ENCODE results near the gene PLCB1. TPM values are rescaled to one million over a fixed set of nuclear protein-coding genes. Genes with fewer than 3 reads are reported as not detected.

Gene PLCB1
- total RNA-seq, 2 donors from 2014 or later: 7.3 to 45.5 TPM

DNA sequence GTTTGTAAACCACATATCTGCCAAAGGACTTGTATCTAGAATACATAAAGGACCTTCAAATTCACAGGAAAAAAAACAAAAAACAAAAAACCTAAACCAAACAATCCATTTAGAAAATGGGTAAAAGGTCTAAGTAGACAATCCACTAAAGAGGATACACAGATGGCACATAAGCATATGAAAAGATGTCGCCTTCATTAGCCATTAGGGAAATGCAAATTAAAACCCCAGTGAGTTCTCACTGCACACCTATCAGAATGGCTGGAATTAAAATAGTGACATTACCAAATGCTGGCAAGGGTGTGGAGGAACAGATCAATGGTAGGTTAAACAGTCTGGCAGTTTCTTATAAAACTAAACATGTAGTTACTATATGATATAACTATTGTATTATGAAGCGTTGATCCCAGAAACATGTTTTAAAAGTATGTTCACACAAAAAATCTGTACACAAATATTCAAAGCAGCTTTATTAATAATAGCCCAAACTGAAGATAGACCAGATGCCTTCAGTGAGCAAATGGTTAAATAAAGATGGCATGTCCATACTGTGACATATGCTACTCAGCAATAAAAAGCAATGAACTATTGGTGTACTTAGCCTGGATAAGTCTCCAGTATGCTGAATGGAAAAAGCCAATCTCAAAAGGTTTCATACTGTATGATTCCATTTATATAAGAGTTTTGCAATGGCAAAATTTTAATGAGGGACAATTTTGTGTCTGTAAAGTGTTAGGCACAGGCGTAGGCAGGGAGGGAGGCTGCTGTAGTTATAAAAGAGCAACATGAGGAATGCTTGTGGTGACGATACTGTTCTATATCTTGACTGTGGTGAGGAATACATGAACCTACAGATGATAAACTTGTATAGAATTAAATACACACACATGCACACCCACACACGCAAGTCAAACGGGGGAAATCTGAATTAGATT lies 43.9 kb downstream of the PLCB1 start:
- no peak overlapping the region for H3K27ac ChIP-seq
- no peaks in the 10 kb centered on the region for H3K27me3 ChIP-seq
- no peak for DNase-seq (ENCODE audit: low spot score)
- no peaks in the 10 kb centered on the region for H3K4me1 ChIP-seq
- no peaks in the 10 kb centered on the region for H3K36me3 ChIP-seq
- H3K9me3 ChIP-seq: no peaks in the 10 kb centered on the region
- TF ChIP-seq, protein P1, sequence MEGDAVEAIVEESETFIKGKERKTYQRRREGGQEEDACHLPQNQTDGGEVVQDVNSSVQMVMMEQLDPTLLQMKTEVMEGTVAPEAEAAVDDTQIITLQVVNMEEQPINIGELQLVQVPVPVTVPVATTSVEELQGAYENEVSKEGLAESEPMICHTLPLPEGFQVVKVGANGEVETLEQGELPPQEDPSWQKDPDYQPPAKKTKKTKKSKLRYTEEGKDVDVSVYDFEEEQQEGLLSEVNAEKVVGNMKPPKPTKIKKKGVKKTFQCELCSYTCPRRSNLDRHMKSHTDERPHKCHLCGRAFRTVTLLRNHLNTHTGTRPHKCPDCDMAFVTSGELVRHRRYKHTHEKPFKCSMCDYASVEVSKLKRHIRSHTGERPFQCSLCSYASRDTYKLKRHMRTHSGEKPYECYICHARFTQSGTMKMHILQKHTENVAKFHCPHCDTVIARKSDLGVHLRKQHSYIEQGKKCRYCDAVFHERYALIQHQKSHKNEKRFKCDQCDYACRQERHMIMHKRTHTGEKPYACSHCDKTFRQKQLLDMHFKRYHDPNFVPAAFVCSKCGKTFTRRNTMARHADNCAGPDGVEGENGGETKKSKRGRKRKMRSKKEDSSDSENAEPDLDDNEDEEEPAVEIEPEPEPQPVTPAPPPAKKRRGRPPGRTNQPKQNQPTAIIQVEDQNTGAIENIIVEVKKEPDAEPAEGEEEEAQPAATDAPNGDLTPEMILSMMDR (IDR thresholded peaks at IDR 0.05): no peak
- H3K4me3 ChIP-seq: no peak overlapping the region

DNA sequence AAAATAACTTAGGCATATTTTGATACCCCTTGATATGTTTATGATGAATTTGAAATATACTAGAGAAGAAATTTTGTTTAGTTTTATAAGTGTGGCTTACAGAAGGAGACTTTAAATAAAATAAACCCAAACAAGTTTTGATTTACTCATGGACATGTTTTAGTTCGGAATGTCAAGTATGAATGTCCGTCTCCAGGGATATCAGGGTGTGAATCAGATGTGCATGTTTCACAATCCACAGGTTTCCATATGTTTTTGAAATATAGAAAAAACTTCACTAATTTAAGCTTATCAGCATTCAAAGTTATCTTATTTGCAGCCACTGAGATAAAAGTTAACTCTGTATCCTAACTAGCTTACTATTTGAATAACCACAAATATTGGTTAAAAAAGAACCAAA lies 51.5 kb downstream of the PLCB1 start:
- H3K27me3 ChIP-seq: no peaks in the 10 kb centered on the region
- no peaks in the 10 kb centered on the region for H3K36me3 ChIP-seq
- no peaks in the 10 kb centered on the region for H3K9me3 ChIP-seq
- no peak overlapping the region for H3K4me3 ChIP-seq
- H3K4me1 ChIP-seq: peaks cover 0 to 4% of the 10 kb centered on the region in 2 donors
- H3K27ac ChIP-seq: no peak overlapping the region
- TF ChIP-seq, protein P1 (IDR thresholded peaks at IDR 0.05): no peak
- DNase-seq (ENCODE audit: low spot score): no peak

DNA sequence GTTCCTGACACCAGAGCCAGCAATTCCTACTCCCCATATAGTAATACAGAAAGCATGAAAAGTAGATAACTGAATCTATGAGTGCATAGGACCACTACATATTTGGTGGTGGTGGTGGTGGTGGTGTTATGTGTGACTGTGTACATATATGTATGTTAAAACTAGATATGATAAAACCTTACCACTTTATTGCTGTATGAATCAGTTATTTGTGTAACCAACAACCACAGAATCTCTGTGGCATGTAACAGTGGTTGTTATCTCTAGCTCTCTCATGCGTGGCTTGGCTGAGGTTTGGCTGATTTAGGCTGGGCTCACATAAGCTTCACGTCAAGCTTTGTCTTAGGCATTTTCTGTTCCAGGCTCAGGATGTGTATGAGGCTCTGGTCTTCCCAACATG lies 55.7 kb downstream of the PLCB1 start:
- TF ChIP-seq, protein P1 (IDR thresholded peaks at IDR 0.05): no peak
- DNase-seq (ENCODE audit: low spot score): no peak
- H3K4me3 ChIP-seq: no peak overlapping the region
- no peaks in the 10 kb centered on the region for H3K36me3 ChIP-seq
- no peaks in the 10 kb centered on the region for H3K9me3 ChIP-seq
- H3K27ac ChIP-seq: no peak overlapping the region
- H3K27me3 ChIP-seq: no peaks in the 10 kb centered on the region
- H3K4me1 ChIP-seq: peaks cover 0 to 12% of the 10 kb centered on the region in 2 donors

DNA sequence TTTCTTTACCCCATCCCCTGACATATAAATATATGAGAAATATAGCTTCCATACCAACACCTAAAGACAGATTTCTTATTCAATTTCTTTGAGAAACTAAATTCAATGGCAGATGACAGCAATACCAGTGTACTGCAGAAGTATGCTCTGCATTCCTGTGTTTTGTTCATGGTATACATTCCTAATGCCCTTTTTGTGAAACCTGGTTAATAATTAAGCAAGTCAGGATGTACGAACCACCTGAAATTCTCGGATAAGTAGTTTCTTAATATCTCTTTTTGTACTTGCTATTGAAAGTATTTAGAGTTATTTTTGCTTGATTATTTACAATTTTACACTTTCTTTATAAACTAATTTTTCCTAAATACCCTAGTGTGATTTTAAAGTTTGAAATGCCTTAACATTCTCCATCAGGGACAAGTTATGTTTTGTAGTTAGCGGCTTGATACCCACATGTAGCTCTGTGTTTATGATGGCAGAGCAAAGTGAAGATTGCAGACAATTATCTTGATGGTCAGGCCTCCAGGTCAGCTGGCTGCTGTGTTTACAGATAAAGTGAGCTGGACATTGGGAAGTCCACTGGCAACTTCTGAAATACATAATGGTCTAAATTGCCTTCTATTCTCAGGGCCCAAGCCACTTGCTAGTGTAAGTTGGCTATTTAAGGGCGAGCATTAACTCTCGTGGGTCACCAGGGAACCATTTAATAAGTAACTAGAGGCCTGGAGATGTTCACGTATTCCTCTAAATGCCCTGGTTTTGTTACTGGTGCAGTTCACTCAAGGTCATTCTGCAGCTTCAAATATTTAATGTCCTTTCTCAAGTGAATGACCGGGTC lies 58.2 kb downstream of the PLCB1 start:
- Histone ChIP-seq H3K27ac (no peak overlapping the region), H3K4me1 (peaks cover 0 to 12% of the 10 kb centered on the region in 2 donors), H3K27me3 (no peaks in the 10 kb centered on the region), H3K36me3 (no peaks in the 10 kb centered on the region), H3K9me3 (peaks cover 0 to 8% of the 10 kb centered on the region in 2 donors), H3K4me3 (no peak overlapping the region)
- DNase-seq (ENCODE audit: low spot score): no peak
- TF ChIP-seq, protein P1 (IDR thresholded peaks at IDR 0.05): no peak

DNA sequence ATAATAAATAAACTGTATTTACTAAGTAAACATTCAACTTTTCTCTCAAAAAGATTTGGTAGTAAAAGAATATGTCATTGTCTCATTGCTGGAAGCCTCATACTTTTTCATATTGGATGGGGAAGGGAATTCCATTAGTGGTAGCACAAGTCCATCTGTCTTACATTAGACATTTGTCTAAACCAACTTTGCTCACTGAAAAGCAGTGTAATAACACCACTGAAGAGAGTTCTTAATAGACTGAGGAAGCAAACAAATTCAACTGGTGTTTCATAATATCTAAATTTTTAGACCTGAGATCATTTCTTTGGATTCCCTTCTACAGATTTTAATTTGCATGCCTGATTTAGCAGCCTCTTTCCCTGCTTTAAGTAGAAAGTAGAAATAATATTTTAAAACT lies 62.7 kb downstream of the PLCB1 start:
- TF ChIP-seq, protein P1 (IDR thresholded peaks at IDR 0.05): no peak
- no peak for DNase-seq (ENCODE audit: low spot score)
- no peak overlapping the region for H3K27ac ChIP-seq

More for the DNA sequence above, 62.7 kb downstream of the PLCB1 start:
- no peak overlapping the region for H3K4me3 ChIP-seq
- peaks cover 0 to 7% of the 10 kb centered on the region in 2 donors for H3K4me1 ChIP-seq
- no peaks in the 10 kb centered on the region for H3K27me3 ChIP-seq
- H3K9me3 ChIP-seq: peaks cover 0 to 8% of the 10 kb centered on the region in 2 donors
- no peaks in the 10 kb centered on the region for H3K36me3 ChIP-seq

Measured in right atrium auricular region (tissue), 2 donors.